Choroid plexus epithelial cell (primary cell): ENCODE measurements around the gene MCCD1.

Experiments used
- DNase-seq: peaks from one replicate; pipeline ENCODE4 v3.0.0-alpha.2; 2010; ENCODE audit warnings: low read depth
- H3K4me3 ChIP-seq: 2 replicates; pipeline ENCODE4 v1.5.1; 2011; ENCODE audit warnings: low read depth, mild to moderate bottlenecking, control low read depth, low read length, moderate library complexity
- CTCF ChIP-seq: conservative IDR thresholded peaks from 2 replicates; pipeline ENCODE4 v1.5.1; 2011; ENCODE audit warnings: low read depth, mild to moderate bottlenecking, control low read depth, inconsistent platforms, low read length, moderate library complexity

Gene MCCD1

GRCh38 chr6:31578184-31579118 lies 49.7 kb downstream of the MCCD1 start:
- TF ChIP-seq CTCF, result no peak
- no peak for DNase-seq
- H3K4me3 ChIP-seq, result no peak overlapping the region

- H3K4me3 ChIP-seq, result no peak overlapping the region
- TF ChIP-seq CTCF, result no peak
- no peak for DNase-seq
Observed at GRCh38 chr6:31579119-31579505, 50.4 kb downstream of the MCCD1 start.
